ENCODE measurements around the gene ARHGAP8.

DNA sequence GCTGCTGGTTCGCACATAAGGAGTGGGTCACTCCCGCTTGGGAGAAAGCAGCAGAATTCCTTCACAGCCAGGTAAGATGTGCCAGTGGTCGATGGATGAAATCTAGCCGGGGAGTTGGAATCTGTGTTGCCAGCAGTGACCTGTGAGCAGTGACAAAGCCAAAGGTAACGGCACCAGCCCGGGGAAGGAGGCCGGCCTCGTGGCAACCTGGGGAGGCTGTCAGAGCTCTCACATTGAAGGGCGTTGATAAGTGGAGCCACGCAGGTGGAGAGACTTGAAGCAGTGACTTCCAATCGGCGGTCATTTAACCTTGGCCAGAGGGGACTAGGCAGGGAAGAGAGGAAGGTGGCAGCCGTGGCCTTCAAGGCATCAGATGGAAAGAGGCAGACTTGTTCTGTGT is 58.8 kb downstream of the ARHGAP8 start:
- TF ChIP-seq, protein P1, sequence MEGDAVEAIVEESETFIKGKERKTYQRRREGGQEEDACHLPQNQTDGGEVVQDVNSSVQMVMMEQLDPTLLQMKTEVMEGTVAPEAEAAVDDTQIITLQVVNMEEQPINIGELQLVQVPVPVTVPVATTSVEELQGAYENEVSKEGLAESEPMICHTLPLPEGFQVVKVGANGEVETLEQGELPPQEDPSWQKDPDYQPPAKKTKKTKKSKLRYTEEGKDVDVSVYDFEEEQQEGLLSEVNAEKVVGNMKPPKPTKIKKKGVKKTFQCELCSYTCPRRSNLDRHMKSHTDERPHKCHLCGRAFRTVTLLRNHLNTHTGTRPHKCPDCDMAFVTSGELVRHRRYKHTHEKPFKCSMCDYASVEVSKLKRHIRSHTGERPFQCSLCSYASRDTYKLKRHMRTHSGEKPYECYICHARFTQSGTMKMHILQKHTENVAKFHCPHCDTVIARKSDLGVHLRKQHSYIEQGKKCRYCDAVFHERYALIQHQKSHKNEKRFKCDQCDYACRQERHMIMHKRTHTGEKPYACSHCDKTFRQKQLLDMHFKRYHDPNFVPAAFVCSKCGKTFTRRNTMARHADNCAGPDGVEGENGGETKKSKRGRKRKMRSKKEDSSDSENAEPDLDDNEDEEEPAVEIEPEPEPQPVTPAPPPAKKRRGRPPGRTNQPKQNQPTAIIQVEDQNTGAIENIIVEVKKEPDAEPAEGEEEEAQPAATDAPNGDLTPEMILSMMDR (IDR thresholded peaks at IDR 0.05; ENCODE audit: poor library complexity, severe bottlenecking), result no peak
- no peak for TF ChIP-seq RAD21 (conservative IDR thresholded peaks at IDR 0.05)
- TF ChIP-seq EZH2 (IDR thresholded peaks at IDR 0.05; ENCODE audit: borderline replicate concordance, insufficient read depth, low read length, poor library complexity, severe bottlenecking), result no peak
- TF ChIP-seq, protein P2, sequence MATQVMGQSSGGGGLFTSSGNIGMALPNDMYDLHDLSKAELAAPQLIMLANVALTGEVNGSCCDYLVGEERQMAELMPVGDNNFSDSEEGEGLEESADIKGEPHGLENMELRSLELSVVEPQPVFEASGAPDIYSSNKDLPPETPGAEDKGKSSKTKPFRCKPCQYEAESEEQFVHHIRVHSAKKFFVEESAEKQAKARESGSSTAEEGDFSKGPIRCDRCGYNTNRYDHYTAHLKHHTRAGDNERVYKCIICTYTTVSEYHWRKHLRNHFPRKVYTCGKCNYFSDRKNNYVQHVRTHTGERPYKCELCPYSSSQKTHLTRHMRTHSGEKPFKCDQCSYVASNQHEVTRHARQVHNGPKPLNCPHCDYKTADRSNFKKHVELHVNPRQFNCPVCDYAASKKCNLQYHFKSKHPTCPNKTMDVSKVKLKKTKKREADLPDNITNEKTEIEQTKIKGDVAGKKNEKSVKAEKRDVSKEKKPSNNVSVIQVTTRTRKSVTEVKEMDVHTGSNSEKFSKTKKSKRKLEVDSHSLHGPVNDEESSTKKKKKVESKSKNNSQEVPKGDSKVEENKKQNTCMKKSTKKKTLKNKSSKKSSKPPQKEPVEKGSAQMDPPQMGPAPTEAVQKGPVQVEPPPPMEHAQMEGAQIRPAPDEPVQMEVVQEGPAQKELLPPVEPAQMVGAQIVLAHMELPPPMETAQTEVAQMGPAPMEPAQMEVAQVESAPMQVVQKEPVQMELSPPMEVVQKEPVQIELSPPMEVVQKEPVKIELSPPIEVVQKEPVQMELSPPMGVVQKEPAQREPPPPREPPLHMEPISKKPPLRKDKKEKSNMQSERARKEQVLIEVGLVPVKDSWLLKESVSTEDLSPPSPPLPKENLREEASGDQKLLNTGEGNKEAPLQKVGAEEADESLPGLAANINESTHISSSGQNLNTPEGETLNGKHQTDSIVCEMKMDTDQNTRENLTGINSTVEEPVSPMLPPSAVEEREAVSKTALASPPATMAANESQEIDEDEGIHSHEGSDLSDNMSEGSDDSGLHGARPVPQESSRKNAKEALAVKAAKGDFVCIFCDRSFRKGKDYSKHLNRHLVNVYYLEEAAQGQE (IDR thresholded peaks at IDR 0.05; ENCODE audit: borderline replicate concordance), result no peak
- TF ChIP-seq SMC3 (conservative IDR thresholded peaks at IDR 0.05; ENCODE audit: poor library complexity), result no peak
- no peak for TF ChIP-seq MXI1 (conservative IDR thresholded peaks at IDR 0.05; ENCODE audit: poor library complexity, severe bottlenecking)
- TF ChIP-seq POLR2AphosphoS5 (IDR thresholded peaks at IDR 0.05), result no peak
- no peak for TF ChIP-seq EP300 (conservative IDR thresholded peaks at IDR 0.05; ENCODE audit: poor library complexity, severe bottlenecking)
- no peak for TF ChIP-seq TAF1 (IDR thresholded peaks at IDR 0.05; ENCODE audit: low read depth)

Measured in neural cell (in vitro differentiated cells).